Activated naive CD4-positive, alpha-beta T cell (primary cell): ENCODE results near the gene ANKRD40.

ENCODE experiments used
- DNase-seq, 4 experiments: peaks; one replicate each; lab custom pipeline; 2025; lab: John Stamatoyannopoulos, UW

The ANKRD40 gene

GRCh38 chr17:50645748-50646682 is 61.7 kb downstream of the ANKRD40 start:
- no peak for DNase-seq
